ENCODE data around the gene CEACAM3. TPM values are rescaled to one million over a fixed set of nuclear protein-coding genes. Genes with fewer than 3 reads are reported as not detected.

Gene CEACAM3
- total and polyA plus RNA-seq, 2 of the 8 experiments (the other 6 are each of a cell fraction or from before 2014, with no cell fraction given): not detected

- TF ChIP-seq, protein P1, sequence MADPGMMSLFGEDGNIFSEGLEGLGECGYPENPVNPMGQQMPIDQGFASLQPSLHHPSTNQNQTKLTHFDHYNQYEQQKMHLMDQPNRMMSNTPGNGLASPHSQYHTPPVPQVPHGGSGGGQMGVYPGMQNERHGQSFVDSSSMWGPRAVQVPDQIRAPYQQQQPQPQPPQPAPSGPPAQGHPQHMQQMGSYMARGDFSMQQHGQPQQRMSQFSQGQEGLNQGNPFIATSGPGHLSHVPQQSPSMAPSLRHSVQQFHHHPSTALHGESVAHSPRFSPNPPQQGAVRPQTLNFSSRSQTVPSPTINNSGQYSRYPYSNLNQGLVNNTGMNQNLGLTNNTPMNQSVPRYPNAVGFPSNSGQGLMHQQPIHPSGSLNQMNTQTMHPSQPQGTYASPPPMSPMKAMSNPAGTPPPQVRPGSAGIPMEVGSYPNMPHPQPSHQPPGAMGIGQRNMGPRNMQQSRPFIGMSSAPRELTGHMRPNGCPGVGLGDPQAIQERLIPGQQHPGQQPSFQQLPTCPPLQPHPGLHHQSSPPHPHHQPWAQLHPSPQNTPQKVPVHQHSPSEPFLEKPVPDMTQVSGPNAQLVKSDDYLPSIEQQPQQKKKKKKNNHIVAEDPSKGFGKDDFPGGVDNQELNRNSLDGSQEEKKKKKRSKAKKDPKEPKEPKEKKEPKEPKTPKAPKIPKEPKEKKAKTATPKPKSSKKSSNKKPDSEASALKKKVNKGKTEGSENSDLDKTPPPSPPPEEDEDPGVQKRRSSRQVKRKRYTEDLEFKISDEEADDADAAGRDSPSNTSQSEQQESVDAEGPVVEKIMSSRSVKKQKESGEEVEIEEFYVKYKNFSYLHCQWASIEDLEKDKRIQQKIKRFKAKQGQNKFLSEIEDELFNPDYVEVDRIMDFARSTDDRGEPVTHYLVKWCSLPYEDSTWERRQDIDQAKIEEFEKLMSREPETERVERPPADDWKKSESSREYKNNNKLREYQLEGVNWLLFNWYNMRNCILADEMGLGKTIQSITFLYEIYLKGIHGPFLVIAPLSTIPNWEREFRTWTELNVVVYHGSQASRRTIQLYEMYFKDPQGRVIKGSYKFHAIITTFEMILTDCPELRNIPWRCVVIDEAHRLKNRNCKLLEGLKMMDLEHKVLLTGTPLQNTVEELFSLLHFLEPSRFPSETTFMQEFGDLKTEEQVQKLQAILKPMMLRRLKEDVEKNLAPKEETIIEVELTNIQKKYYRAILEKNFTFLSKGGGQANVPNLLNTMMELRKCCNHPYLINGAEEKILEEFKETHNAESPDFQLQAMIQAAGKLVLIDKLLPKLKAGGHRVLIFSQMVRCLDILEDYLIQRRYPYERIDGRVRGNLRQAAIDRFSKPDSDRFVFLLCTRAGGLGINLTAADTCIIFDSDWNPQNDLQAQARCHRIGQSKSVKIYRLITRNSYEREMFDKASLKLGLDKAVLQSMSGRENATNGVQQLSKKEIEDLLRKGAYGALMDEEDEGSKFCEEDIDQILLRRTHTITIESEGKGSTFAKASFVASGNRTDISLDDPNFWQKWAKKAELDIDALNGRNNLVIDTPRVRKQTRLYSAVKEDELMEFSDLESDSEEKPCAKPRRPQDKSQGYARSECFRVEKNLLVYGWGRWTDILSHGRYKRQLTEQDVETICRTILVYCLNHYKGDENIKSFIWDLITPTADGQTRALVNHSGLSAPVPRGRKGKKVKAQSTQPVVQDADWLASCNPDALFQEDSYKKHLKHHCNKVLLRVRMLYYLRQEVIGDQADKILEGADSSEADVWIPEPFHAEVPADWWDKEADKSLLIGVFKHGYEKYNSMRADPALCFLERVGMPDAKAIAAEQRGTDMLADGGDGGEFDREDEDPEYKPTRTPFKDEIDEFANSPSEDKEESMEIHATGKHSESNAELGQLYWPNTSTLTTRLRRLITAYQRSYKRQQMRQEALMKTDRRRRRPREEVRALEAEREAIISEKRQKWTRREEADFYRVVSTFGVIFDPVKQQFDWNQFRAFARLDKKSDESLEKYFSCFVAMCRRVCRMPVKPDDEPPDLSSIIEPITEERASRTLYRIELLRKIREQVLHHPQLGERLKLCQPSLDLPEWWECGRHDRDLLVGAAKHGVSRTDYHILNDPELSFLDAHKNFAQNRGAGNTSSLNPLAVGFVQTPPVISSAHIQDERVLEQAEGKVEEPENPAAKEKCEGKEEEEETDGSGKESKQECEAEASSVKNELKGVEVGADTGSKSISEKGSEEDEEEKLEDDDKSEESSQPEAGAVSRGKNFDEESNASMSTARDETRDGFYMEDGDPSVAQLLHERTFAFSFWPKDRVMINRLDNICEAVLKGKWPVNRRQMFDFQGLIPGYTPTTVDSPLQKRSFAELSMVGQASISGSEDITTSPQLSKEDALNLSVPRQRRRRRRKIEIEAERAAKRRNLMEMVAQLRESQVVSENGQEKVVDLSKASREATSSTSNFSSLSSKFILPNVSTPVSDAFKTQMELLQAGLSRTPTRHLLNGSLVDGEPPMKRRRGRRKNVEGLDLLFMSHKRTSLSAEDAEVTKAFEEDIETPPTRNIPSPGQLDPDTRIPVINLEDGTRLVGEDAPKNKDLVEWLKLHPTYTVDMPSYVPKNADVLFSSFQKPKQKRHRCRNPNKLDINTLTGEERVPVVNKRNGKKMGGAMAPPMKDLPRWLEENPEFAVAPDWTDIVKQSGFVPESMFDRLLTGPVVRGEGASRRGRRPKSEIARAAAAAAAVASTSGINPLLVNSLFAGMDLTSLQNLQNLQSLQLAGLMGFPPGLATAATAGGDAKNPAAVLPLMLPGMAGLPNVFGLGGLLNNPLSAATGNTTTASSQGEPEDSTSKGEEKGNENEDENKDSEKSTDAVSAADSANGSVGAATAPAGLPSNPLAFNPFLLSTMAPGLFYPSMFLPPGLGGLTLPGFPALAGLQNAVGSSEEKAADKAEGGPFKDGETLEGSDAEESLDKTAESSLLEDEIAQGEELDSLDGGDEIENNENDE (IDR thresholded peaks at IDR 0.05; ENCODE audit: insufficient replicate concordance, low read length): no peak
- TF ChIP-seq GTF2F1 (IDR thresholded peaks at IDR 0.05; ENCODE audit: borderline replicate concordance, low read depth, low read length) (no peak), NRF1 (IDR thresholded peaks at IDR 0.05; ENCODE audit: low read depth, low read length) (no peak)
Observed at GRCh38 chr19:41758846-41759245, 37.5 kb upstream of the CEACAM3 start (continued).

Measured in H1 (cell line).